Epithelial cell of proximal tubule (primary cell): ENCODE results near the gene MEGF9. TPM values are rescaled to one million over a fixed set of nuclear protein-coding genes. Genes with fewer than 3 reads are reported as not detected.
"Not testable (repeated sequence)": the region's sequence is repeated elsewhere in the genome, so short reads cannot be mapped to it uniquely, and the experiment has no call there.

Experiments used
- DNase-seq: peaks from one replicate; pipeline ENCODE4 v3.0.0-alpha.2; 2011; ENCODE audit warnings: low read depth
- H3K4me3 ChIP-seq: 2 replicates; pipeline ENCODE4 v1.5.1; 2011; ENCODE audit warnings: low read depth, mild to moderate bottlenecking, low read length
- total RNA-seq: library from RNA; depleted of rRNA; stranded (reverse); fragments of >200 nt; gene quantifications from 2 replicates; pipeline ENCODE4 v1.2.3, GENCODE V29; 2015
- TF ChIP-seq, protein P1 (sequence below): conservative IDR thresholded peaks from 2 replicates; pipeline ENCODE4 v1.5.1; 2012; ENCODE audit warnings: low read depth, mild to moderate bottlenecking, low read length

Gene MEGF9
- total RNA-seq, 1 donor from 2014 or later: 11.1 TPM

DNA sequence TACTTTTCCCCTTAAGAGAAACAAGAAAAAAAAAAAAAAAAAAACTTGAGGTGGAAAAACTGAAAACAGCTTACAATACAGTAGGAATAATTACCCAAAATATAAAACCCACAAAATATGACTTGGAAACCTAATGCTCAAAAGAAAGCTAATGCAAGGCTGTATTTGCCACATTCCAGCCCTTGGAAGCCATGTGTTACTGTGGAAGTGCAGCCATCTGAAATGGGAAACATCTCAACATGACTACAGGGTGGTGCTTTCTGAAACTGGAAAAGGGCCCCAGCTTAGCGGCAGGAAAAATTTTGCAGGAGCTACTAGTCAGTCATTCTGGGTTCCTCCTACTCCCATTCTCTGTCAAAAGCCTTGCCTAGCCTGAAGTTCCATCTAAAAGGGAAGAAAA is 154.7 kb downstream of the MEGF9 start:
- TF ChIP-seq, protein P1, sequence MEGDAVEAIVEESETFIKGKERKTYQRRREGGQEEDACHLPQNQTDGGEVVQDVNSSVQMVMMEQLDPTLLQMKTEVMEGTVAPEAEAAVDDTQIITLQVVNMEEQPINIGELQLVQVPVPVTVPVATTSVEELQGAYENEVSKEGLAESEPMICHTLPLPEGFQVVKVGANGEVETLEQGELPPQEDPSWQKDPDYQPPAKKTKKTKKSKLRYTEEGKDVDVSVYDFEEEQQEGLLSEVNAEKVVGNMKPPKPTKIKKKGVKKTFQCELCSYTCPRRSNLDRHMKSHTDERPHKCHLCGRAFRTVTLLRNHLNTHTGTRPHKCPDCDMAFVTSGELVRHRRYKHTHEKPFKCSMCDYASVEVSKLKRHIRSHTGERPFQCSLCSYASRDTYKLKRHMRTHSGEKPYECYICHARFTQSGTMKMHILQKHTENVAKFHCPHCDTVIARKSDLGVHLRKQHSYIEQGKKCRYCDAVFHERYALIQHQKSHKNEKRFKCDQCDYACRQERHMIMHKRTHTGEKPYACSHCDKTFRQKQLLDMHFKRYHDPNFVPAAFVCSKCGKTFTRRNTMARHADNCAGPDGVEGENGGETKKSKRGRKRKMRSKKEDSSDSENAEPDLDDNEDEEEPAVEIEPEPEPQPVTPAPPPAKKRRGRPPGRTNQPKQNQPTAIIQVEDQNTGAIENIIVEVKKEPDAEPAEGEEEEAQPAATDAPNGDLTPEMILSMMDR: no peak
- DNase-seq: no peak
- no peak overlapping the region for H3K4me3 ChIP-seq

- no peak overlapping the region for H3K4me3 ChIP-seq
- DNase-seq: no peak
- TF ChIP-seq, protein P1: no peak
Observed at GRCh38 chr9:120558454-120558853, 155.8 kb downstream of the MEGF9 start.

DNA sequence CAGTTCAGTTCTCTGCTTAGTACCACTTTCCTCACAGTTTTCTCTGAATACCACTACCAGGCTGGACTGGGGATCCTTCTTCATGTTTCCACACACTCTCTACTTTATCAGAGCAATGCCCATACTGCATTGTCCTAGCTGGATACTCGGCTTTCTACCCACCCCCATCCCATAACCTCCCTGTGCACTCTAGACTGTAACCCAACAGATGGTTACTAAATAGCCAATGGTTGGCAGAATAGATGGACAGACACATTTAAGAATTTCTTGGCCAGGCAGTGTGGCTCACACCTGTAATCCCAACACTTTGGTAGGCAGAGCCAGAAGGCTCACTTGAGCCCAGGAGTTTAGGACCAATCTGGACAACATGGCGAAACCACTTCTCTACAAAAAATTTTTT is 157.1 kb downstream of the MEGF9 start:
- no peak overlapping the region for H3K4me3 ChIP-seq
- TF ChIP-seq, protein P1: no peak

GRCh38 chr9:120556775-120557174 is 157.5 kb downstream of the MEGF9 start:
- TF ChIP-seq, protein P1: no peak

More for the DNA sequence above, 157.1 kb downstream of the MEGF9 start:
- no peak for DNase-seq

DNA sequence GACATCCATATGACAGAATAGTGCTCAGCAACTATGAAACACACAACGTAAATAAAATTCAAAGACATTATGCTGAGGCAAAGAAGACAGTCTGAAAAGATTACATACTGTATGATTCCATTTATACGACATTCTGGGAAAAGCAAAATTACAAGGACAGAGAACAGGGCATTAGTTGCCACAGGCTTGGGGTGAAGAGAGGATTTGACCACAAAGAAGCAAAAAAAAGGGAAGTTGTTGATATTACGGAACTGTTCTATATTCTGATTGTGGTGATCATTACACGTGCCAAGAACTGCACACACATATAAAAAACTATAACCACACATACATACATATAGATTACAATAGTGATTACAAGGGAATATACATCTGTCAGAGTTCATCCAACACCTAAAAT is 158.4 kb downstream of the MEGF9 start:
- no peak for DNase-seq
- H3K4me3 ChIP-seq: no peak overlapping the region
- TF ChIP-seq, protein P1: no peak

More at GRCh38 chr9:120556775-120557174, 157.5 kb downstream of the MEGF9 start:
- no peak overlapping the region for H3K4me3 ChIP-seq
- no peak for DNase-seq

- H3K4me3 ChIP-seq, DNase-seq: not testable (repeated sequence)
Observed at GRCh38 chr9:120552210-120552704, 162.0 kb downstream of the MEGF9 start.

Other genes starting within 250 kb of the MEGF9 start
- 32.1 and 38.7 TPM in 2 replicates for gene CDK5RAP2, start 134.3 kb downstream of the MEGF9 start, total RNA-seq
- gene FBXW2, start 78.9 kb upstream of the MEGF9 start, total RNA-seq: 24.0 and 28.1 TPM in 2 replicates
- gene PSMD5, start 128.5 kb upstream of the MEGF9 start, total RNA-seq: 31.4 and 42.1 TPM in 2 replicates
- gene PHF19, start 162.7 kb upstream of the MEGF9 start, total RNA-seq: 86.2 and 122 TPM in 2 replicates
- 4.5 and 5.9 TPM in 2 replicates for gene TRAF1, start 212.3 kb upstream of the MEGF9 start, total RNA-seq